HepG2 (cell line): ENCODE data around the gene ATPAF2. TPM values are rescaled to one million over a fixed set of nuclear protein-coding genes. Genes with fewer than 3 reads are reported as not detected.
A peak's percentile ranks its signal among the peaks of the same experiment; 100 is the strongest.

Experiments used
- CEBPB ChIP-seq: IDR thresholded peaks from 2 replicates; pipeline ENCODE4 v1.6.1; 2011; ENCODE audit warnings: low read depth, low read length, improper control_type of control experiment, borderline replicate concordance
- CENPBD1 ChIP-seq: sonication (generic); formaldehyde crosslinking; IDR thresholded peaks from 2 replicates; pipeline ENCODE4 v1.8.0; 2022; ENCODE audit warnings: missing genetic modification reagents, low read depth, mild to moderate bottlenecking, borderline replicate concordance
- DNMT1 ChIP-seq: sonication (generic); formaldehyde crosslinking; IDR thresholded peaks from 2 replicates; pipeline ENCODE4 v1.5.1; 2020; ENCODE audit warnings: mild to moderate bottlenecking, missing genetic modification reagents
- ELF4 ChIP-seq: sonication (generic); formaldehyde crosslinking; IDR thresholded peaks from 2 replicates; pipeline ENCODE4 v1.5.0; 2020; ENCODE audit warnings: missing genetic modification reagents, mild to moderate bottlenecking, moderate library complexity, borderline replicate concordance
- EZH2 ChIP-seq: conservative IDR thresholded peaks from 2 replicates; pipeline ENCODE4 v1.6.1; 2012; ENCODE audit warnings: mild to moderate bottlenecking, low read depth, low read length, moderate library complexity
- HNF1A ChIP-seq, 2 experiments: sonication (generic) in 1 of 2; formaldehyde crosslinking in 1 of 2; IDR thresholded peaks; 2 replicates each; pipeline versions ENCODE4 v1.4.0 to v1.6.1; 2016 to 2020; ENCODE audit warnings: borderline replicate concordance in 1 of 2, low read depth in 1 of 2, mild to moderate bottlenecking in 1 of 2, missing genetic modification reagents in 1 of 2
- JUN ChIP-seq: sonication (generic); formaldehyde crosslinking; IDR thresholded peaks from 2 replicates; pipeline ENCODE4 v1.4.0; 2020; ENCODE audit warnings: mild to moderate bottlenecking, missing genetic modification reagents
- NFE2L2 ChIP-seq: fragments of 150-350 bp; IDR thresholded peaks from 2 replicates; pipeline ENCODE4 v1.6.1; 2014; ENCODE audit warnings: low read length
- POLR2G ChIP-seq: fragments of 200-400 bp; formaldehyde crosslinking; IDR thresholded peaks from 2 replicates; pipeline ENCODE4 v1.6.1; 2018; ENCODE audit warnings: mild to moderate bottlenecking, low read depth, low read length, moderate library complexity
- SNAI1 ChIP-seq: sonication (generic); formaldehyde crosslinking; IDR thresholded peaks from 2 replicates; pipeline ENCODE4 v1.5.0; 2020; ENCODE audit warnings: mild to moderate bottlenecking, missing genetic modification reagents, borderline replicate concordance
- SP140L ChIP-seq: sonication (generic); formaldehyde crosslinking; IDR thresholded peaks from 2 replicates; pipeline ENCODE4 v1.4.0; 2020; ENCODE audit warnings: missing genetic modification reagents, borderline replicate concordance
- U2AF1 ChIP-seq: fragments of 200-400 bp; formaldehyde crosslinking; optimal IDR thresholded peaks from 2 replicates; pipeline ENCODE3; 2017; ENCODE audit warnings: mild to moderate bottlenecking, low read depth, low read length
- ZBTB49 ChIP-seq: sonication (generic); formaldehyde crosslinking; IDR thresholded peaks from 2 replicates; pipeline ENCODE4 v1.4.0; 2020; ENCODE audit warnings: missing genetic modification reagents, borderline replicate concordance
- ZNF101 ChIP-seq: sonication (generic); formaldehyde crosslinking; IDR thresholded peaks from 2 replicates; pipeline ENCODE4 v1.4.0; 2020; ENCODE audit warnings: mild to moderate bottlenecking, low read depth, missing genetic modification reagents, borderline replicate concordance
- ZNF224 ChIP-seq: sonication (generic); formaldehyde crosslinking; IDR thresholded peaks from 2 replicates; pipeline ENCODE4 v1.5.0; 2020; ENCODE audit warnings: mild to moderate bottlenecking, missing genetic modification reagents
- ZNF644 ChIP-seq: IDR thresholded peaks from 2 replicates; pipeline ENCODE4 v1.6.1; 2016; ENCODE audit warnings: low read depth
- ZNF7 ChIP-seq: IDR thresholded peaks from 2 replicates; pipeline ENCODE4 v1.6.1; 2016; ENCODE audit warnings: missing biosample characterization, missing genetic modification reagents
- ZNF709 ChIP-seq: sonication (generic); formaldehyde crosslinking; IDR thresholded peaks from 2 replicates; pipeline ENCODE4 v1.5.0; 2020; ENCODE audit warnings: mild to moderate bottlenecking, missing genetic modification reagents
- ZNF761 ChIP-seq: sonication (generic); formaldehyde crosslinking; conservative IDR thresholded peaks from 2 replicates; pipeline ENCODE4 v1.4.0; 2020; ENCODE audit warnings: mild to moderate bottlenecking, missing genetic modification reagents
- polyA plus RNA-seq, 8 experiments: library from polyadenylated mRNA; depleted of rRNA in 3 of 8; stranded (reverse) in 7 of 8; unstranded in 1 of 8; fragments of >200 nt; fragmentation: Illumina TruSeq in 4 of 8; extraction: Trizol in 4 of 8; gene quantifications; 2 replicates each; pipeline versions ENCODE4 v1.2.1 to v1.2.3, GENCODE V29; 2011 to 2016; ENCODE audit warnings: low read depth in 4 of 8, missing spikeins in 1 of 8, mixed read lengths in 1 of 8; ENCODE audit not compliant: insufficient read depth in 1 of 8
- total RNA-seq, 5 experiments: library from RNA; depleted of rRNA; stranded (reverse); fragments of >200 nt; fragmentation: Illumina TruSeq; extraction: Trizol; gene quantifications; 2 replicates each; pipeline ENCODE4 v1.2.3, GENCODE V29; 2016; ENCODE audit warnings: low read depth in 1 of 5
- TF ChIP-seq, protein P1 (sequence below): sonication (generic); formaldehyde crosslinking; IDR thresholded peaks from 2 replicates; pipeline ENCODE4 v1.5.1; 2020; ENCODE audit warnings: missing genetic modification reagents, mild to moderate bottlenecking, borderline replicate concordance

The ATPAF2 gene
- total and polyA plus RNA-seq, 2 of the 13 experiments (the other 11 are each of a cell fraction or from before 2014, with no cell fraction given), result 15.0 to 16.5 TPM

- TF ChIP-seq ZNF101 (0 out of 2 replicates have a peak, but pooled peaks have one; percentile 74), CENPBD1 (no peak), ZNF224 (CRISPR knock-in tag) (no peak), HNF1A (IDR thresholded peaks at IDR 0.05; ENCODE audit: low read depth) (no peak), HNF1A (CRISPR knock-in tag; IDR thresholded peaks at IDR 0.05; ENCODE audit: borderline replicate concordance) (peak; percentile 66; the same call in 1 of the 2 replicates), NFE2L2 (no peak), ZNF644 (CRISPR knock-in tag) (0 out of 2 replicates have a peak, but pooled peaks have one; percentile 29), ELF4 (no peak), CEBPB (no peak), JUN (0 out of 2 replicates have a peak, but pooled peaks have one; percentile 25), EZH2 (no peak), DNMT1 (CRISPR knock-in tag) (no peak), U2AF1 (no peak), ZNF761 (CRISPR knock-in tag) (peak; percentile 81; the same call in 1 of the 2 replicates), SP140L (no peak), ZNF7 (CRISPR knock-in tag) (no peak), SNAI1 (CRISPR knock-in tag) (peak; percentile 92; the same call in 1 of the 2 replicates), POLR2G (peak; percentile 68), ZNF709 (CRISPR knock-in tag) (no peak), ZBTB49 (CRISPR knock-in tag) (no peak)
- TF ChIP-seq, protein P1, sequence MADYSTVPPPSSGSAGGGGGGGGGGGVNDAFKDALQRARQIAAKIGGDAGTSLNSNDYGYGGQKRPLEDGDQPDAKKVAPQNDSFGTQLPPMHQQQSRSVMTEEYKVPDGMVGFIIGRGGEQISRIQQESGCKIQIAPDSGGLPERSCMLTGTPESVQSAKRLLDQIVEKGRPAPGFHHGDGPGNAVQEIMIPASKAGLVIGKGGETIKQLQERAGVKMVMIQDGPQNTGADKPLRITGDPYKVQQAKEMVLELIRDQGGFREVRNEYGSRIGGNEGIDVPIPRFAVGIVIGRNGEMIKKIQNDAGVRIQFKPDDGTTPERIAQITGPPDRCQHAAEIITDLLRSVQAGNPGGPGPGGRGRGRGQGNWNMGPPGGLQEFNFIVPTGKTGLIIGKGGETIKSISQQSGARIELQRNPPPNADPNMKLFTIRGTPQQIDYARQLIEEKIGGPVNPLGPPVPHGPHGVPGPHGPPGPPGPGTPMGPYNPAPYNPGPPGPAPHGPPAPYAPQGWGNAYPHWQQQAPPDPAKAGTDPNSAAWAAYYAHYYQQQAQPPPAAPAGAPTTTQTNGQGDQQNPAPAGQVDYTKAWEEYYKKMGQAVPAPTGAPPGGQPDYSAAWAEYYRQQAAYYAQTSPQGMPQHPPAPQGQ (CRISPR knock-in tag), result no peak
Measured at GRCh38 chr17:18038861-18039534, at the start of gene ATPAF2, which contains the start of gene GID4 (continued).
